HL-60 (cell line): ENCODE results near the gene TIAM1.

Experiments
- DNase-seq, 2 experiments: peaks; one replicate each; pipeline ENCODE4 v3.0.0-alpha.2; 2010 to 2020; ENCODE audit warnings: low read depth in 1 of 2, low spot score in 1 of 2
- H3K27ac ChIP-seq: fragments of 250-450 bp; sonication (Bioruptor Pico); replicated peaks from 2 replicates; pipeline ENCODE4 v1.5.1; 2020; ENCODE audit warnings: mild to moderate bottlenecking, moderate library complexity
- H3K27me3 ChIP-seq: fragments of 250-450 bp; sonication (Bioruptor Pico); 2 replicates; pipeline ENCODE4 v1.5.1; 2021; ENCODE audit warnings: mild to moderate bottlenecking, moderate library complexity; ENCODE audit not compliant: insufficient read depth, poor library complexity, severe bottlenecking
- H3K4me3 ChIP-seq: replicated peaks from 2 replicates; pipeline ENCODE4 v1.5.1; 2011; ENCODE audit warnings: mild to moderate bottlenecking, control low read depth, low read length; ENCODE audit not compliant: insufficient read depth
- CTCF ChIP-seq: IDR thresholded peaks from one replicate; pipeline ENCODE4 v1.5.1; 2011; ENCODE audit warnings: low read length, control low read depth, inconsistent platforms; ENCODE audit not compliant: insufficient read depth
- GABPA ChIP-seq: IDR thresholded peaks from 2 replicates; pipeline ENCODE4 v1.6.1; 2012; ENCODE audit warnings: low read depth
- POLR2AphosphoS5 ChIP-seq: IDR thresholded peaks from 2 replicates; pipeline ENCODE4 v1.6.1; 2012; ENCODE audit warnings: low read depth
- SPI1 ChIP-seq: IDR thresholded peaks from 2 replicates; pipeline ENCODE4 v1.6.1; 2012; ENCODE audit warnings: low read depth, mild to moderate bottlenecking, borderline replicate concordance
- TF ChIP-seq, protein P1 (sequence below): IDR thresholded peaks from 2 replicates; pipeline ENCODE4 v1.6.1; 2012; ENCODE audit warnings: low read depth; ENCODE audit not compliant: insufficient replicate concordance

Gene TIAM1

GRCh38 chr21:31290765-31291164, 53.3 kb downstream of the TIAM1 start:
- no peak for DNase-seq

GRCh38 chr21:31289702-31290101, 54.4 kb downstream of the TIAM1 start:
- Histone ChIP-seq H3K4me3 (no peak overlapping the region), H3K27me3 (no peaks in the 10 kb centered on the region), H3K27ac (no peak overlapping the region)
- DNase-seq, result no peak
- TF ChIP-seq POLR2AphosphoS5 (no peak), GABPA (no peak), CTCF (no peak), SPI1 (no peak)
- TF ChIP-seq, protein P1, sequence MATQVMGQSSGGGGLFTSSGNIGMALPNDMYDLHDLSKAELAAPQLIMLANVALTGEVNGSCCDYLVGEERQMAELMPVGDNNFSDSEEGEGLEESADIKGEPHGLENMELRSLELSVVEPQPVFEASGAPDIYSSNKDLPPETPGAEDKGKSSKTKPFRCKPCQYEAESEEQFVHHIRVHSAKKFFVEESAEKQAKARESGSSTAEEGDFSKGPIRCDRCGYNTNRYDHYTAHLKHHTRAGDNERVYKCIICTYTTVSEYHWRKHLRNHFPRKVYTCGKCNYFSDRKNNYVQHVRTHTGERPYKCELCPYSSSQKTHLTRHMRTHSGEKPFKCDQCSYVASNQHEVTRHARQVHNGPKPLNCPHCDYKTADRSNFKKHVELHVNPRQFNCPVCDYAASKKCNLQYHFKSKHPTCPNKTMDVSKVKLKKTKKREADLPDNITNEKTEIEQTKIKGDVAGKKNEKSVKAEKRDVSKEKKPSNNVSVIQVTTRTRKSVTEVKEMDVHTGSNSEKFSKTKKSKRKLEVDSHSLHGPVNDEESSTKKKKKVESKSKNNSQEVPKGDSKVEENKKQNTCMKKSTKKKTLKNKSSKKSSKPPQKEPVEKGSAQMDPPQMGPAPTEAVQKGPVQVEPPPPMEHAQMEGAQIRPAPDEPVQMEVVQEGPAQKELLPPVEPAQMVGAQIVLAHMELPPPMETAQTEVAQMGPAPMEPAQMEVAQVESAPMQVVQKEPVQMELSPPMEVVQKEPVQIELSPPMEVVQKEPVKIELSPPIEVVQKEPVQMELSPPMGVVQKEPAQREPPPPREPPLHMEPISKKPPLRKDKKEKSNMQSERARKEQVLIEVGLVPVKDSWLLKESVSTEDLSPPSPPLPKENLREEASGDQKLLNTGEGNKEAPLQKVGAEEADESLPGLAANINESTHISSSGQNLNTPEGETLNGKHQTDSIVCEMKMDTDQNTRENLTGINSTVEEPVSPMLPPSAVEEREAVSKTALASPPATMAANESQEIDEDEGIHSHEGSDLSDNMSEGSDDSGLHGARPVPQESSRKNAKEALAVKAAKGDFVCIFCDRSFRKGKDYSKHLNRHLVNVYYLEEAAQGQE, result no peak

More at GRCh38 chr21:31290765-31291164, 53.3 kb downstream of the TIAM1 start:
- no peak overlapping the region for H3K27ac ChIP-seq
- no peaks in the 10 kb centered on the region for H3K27me3 ChIP-seq
- no peak overlapping the region for H3K4me3 ChIP-seq
- TF ChIP-seq CTCF (no peak), GABPA (no peak), POLR2AphosphoS5 (no peak), SPI1 (no peak)
- TF ChIP-seq, protein P1, result no peak

- Histone ChIP-seq H3K27me3 (no peaks in the 10 kb centered on the region), H3K4me3 (no peak overlapping the region), H3K27ac (no peak overlapping the region)
- TF ChIP-seq, protein P1, result no peak
- TF ChIP-seq SPI1, result no peak
- TF ChIP-seq POLR2AphosphoS5, result no peak
- no peak for TF ChIP-seq GABPA
- TF ChIP-seq CTCF, result no peak
- DNase-seq, result no peak
These were observed 55.9 kb downstream of the TIAM1 start for GRCh38 chr21:31288191-31288590.
